T-helper 1 cell treated with Interleukin-12 subunit alpha and Interleukin-12 subunit beta and Interleukin-4 antibody, amounts not matched to agents 30 μg/mL and 1 μg/mL, for 36 hours (primary cell): Measurements from ENCODE around the gene EVC.

Source experiments
- H3K27ac Mint-ChIP-seq: one replicate; pipeline ENCODE4 v1.8.0; 2021; ENCODE audit warnings: mild to moderate bottlenecking, mixed read lengths
- H3K27me3 Mint-ChIP-seq: one replicate; pipeline ENCODE4 v1.8.0; 2021; ENCODE audit warnings: low read depth, mixed read lengths
- H3K36me3 Mint-ChIP-seq: one replicate; pipeline ENCODE4 v1.8.0; 2021; ENCODE audit warnings: low read depth, mixed read lengths
- H3K4me1 Mint-ChIP-seq: one replicate; pipeline ENCODE4 v1.8.0; 2021; ENCODE audit warnings: low read depth, mixed read lengths
- H3K4me3 Mint-ChIP-seq: one replicate; pipeline ENCODE4 v1.8.0; 2021; ENCODE audit warnings: mild to moderate bottlenecking, moderate library complexity, mixed read lengths
- H3K9me3 Mint-ChIP-seq: one replicate; pipeline ENCODE4 v1.8.0; 2021; ENCODE audit warnings: mixed read lengths

Gene EVC

GRCh38 chr4:5790546-5790857 lies 79.5 kb downstream of the EVC start:
- Mint-ChIP-seq H3K27me3 (no peaks in the 10 kb centered on the region), H3K9me3 (no peaks in the 10 kb centered on the region), H3K36me3 (no peaks in the 10 kb centered on the region), H3K27ac (no peak overlapping the region), H3K4me3 (no peak overlapping the region), H3K4me1 (no peaks in the 10 kb centered on the region)

DNA sequence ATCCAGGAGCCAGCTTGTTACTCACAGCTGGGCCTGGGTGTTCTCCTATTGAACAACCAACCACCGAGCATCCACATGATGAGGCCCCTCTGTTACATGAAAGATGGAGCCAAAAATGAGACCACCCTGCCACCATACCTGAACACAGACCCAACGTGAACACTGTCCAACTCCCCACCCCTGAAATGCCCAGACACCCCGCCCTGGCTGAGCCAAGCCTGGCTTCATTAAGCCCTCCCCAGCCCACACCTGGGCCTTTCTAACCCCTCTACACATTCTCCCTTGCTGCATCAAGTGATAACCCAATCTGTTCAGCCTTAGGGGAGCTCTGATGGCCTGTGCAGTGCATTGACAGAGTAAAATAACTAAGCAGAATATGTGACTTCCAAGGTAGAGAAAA lies 80.7 kb downstream of the EVC start:
- H3K27ac Mint-ChIP-seq, result no peak overlapping the region
- no peaks in the 10 kb centered on the region for H3K36me3 Mint-ChIP-seq
- H3K4me3 Mint-ChIP-seq, result no peak overlapping the region
- no peaks in the 10 kb centered on the region for H3K9me3 Mint-ChIP-seq
- H3K27me3 Mint-ChIP-seq, result no peaks in the 10 kb centered on the region
- no peaks in the 10 kb centered on the region for H3K4me1 Mint-ChIP-seq

DNA sequence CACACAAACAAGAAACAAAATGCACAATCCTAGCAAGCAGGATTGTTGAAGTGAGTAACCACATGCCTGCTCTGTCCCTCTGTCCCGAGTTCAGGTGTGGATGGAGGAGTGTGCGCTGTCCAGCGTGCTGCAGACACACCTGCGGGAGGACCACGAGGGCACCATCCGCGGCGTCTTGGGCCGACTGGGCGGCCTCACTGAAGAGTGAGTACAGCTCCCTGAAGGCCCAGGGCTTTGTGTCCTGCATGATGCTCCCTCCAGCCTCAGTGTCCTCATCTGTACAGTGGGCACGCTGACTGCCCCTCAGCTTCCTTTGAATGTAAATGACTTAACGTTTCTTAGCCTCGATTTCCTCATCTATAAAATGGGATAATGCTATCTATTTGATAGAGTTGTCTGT lies 82.5 kb downstream of the EVC start:
- Mint-ChIP-seq H3K9me3 (no peaks in the 10 kb centered on the region), H3K4me1 (no peaks in the 10 kb centered on the region), H3K36me3 (no peaks in the 10 kb centered on the region), H3K27me3 (no peaks in the 10 kb centered on the region), H3K4me3 (no peak overlapping the region), H3K27ac (no peak overlapping the region)

GRCh38 chr4:5795580-5795979 lies 84.6 kb downstream of the EVC start:
- Mint-ChIP-seq H3K36me3 (no peaks in the 10 kb centered on the region), H3K4me3 (no peak overlapping the region), H3K4me1 (no peaks in the 10 kb centered on the region), H3K9me3 (no peaks in the 10 kb centered on the region), H3K27me3 (no peaks in the 10 kb centered on the region), H3K27ac (no peak overlapping the region)

DNA sequence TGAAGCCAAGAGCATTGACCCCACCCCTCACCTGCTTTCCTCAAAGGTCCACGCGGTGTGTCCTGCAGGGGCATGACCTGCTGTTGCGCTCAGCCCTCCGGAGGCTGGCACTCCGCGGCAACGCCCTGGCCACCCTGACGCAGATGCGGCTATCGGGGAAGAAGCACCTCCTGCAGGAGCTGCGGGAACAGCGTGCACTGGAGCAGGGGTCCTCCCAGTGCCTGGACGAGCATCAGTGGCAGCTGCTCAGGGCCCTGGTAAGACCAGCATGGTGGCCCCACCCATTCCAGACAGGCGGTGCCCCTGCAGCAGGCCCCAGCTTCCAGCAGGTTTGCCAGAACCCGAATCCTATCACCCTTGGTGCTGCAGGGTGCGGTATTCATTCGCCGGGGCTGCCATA lies 86.0 kb downstream of the EVC start:
- no peak overlapping the region for H3K4me3 Mint-ChIP-seq
- H3K9me3 Mint-ChIP-seq, result no peaks in the 10 kb centered on the region
- no peaks in the 10 kb centered on the region for H3K36me3 Mint-ChIP-seq
- H3K27ac Mint-ChIP-seq, result no peak overlapping the region
- no peaks in the 10 kb centered on the region for H3K27me3 Mint-ChIP-seq
- H3K4me1 Mint-ChIP-seq, result no peaks in the 10 kb centered on the region

DNA sequence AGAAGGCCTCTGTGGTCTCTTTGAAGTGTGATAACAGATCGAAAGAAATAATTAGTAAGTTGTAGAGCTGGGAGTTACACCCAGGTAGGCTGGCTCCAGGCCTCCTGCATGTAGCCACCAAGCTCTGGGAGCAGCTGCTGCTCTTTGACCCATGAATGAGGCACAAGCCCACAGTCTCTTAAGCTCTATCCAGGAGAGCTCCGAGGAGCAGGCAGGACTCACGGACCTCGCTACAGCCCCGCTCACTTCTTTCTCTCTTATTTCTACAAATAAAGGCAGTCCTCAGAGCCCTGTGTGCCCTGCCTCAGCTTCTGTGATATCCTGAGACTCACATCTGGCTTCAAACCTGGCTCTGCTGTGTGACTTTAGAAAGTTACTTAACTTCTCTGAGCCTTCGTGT lies 86.9 kb downstream of the EVC start:
- no peaks in the 10 kb centered on the region for H3K4me1 Mint-ChIP-seq
- no peaks in the 10 kb centered on the region for H3K36me3 Mint-ChIP-seq
- H3K27ac Mint-ChIP-seq, result no peak overlapping the region
- no peaks in the 10 kb centered on the region for H3K27me3 Mint-ChIP-seq
- no peaks in the 10 kb centered on the region for H3K9me3 Mint-ChIP-seq
- H3K4me3 Mint-ChIP-seq, result no peak overlapping the region

DNA sequence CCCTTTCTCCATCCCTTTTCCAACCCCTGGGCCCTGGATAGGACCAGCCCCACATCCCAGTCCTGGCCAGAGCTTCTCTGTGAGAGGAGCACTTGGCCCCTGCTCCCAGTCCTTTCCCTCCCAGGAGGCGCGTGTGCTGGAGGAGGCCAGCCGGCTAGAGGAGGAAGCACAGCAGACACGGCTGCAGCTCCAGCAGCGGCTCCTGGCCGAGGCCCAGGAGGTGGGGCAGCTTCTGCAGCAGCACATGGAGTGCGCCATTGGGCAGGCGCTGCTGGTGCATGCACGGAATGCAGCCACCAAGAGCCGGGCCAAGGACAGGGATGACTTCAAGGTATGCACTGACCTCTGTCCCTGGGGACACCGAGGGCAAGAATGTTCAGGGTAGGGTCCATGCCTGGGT lies 87.5 kb downstream of the EVC start:
- Mint-ChIP-seq H3K36me3 (no peaks in the 10 kb centered on the region), H3K27me3 (no peaks in the 10 kb centered on the region), H3K4me1 (no peaks in the 10 kb centered on the region), H3K4me3 (no peak overlapping the region), H3K9me3 (no peaks in the 10 kb centered on the region), H3K27ac (no peak overlapping the region)

- no peaks in the 10 kb centered on the region for H3K4me1 Mint-ChIP-seq
- no peaks in the 10 kb centered on the region for H3K36me3 Mint-ChIP-seq
- no peak overlapping the region for H3K4me3 Mint-ChIP-seq
- no peak overlapping the region for H3K27ac Mint-ChIP-seq
- H3K9me3 Mint-ChIP-seq, result no peaks in the 10 kb centered on the region
- H3K27me3 Mint-ChIP-seq, result no peaks in the 10 kb centered on the region
Measured at GRCh38 chr4:5798946-5799345, 87.9 kb downstream of the EVC start.

DNA sequence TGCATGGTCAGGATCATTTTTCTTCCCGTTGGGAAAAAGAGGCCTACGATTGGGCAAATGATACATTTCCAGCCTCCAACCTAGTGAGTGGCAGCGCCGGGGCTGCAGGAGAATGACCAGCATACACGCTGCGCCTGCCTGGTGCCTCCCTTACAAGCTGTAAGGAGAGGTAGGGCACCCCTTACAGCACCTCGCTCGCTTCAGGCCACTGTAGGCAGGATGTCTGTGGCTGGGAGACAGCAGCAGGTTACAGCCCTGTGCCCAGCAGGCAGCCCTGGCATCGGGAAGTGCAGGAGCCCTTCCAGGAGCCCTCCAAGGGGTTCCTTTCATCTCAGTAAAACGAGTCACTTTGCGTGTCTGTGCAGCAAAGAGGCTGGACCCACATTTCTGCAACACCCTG lies 88.4 kb downstream of the EVC start:
- H3K4me3 Mint-ChIP-seq, result no peak overlapping the region
- H3K4me1 Mint-ChIP-seq, result no peaks in the 10 kb centered on the region
- no peaks in the 10 kb centered on the region for H3K9me3 Mint-ChIP-seq
- no peaks in the 10 kb centered on the region for H3K27me3 Mint-ChIP-seq
- H3K27ac Mint-ChIP-seq, result no peak overlapping the region
- no peaks in the 10 kb centered on the region for H3K36me3 Mint-ChIP-seq

DNA sequence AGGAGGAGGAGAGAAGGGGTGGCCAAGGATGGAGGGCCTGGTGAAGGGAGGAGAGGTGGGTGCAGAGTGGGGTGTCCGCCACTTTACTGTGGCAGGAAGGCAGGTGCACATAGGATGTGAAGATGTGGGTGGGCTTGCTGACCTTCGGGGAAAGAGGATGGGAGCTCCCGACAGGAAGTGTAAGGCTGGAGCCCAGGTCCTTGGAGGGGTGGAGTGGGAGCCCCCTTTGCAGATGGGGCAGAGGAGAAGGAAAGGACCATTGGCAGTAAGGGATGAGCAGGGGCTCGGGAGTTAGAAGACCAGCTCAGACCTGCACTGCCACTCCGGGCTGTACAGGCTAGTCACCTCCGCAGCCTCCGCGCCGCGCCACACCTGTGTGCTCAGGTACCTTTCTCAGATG lies 89.5 kb downstream of the EVC start:
- Mint-ChIP-seq H3K27ac (no peak overlapping the region), H3K27me3 (no peaks in the 10 kb centered on the region)

GRCh38 chr4:5801696-5802095 lies 90.7 kb downstream of the EVC start:
- Mint-ChIP-seq H3K36me3 (no peaks in the 10 kb centered on the region), H3K27me3 (no peaks in the 10 kb centered on the region), H3K27ac (no peak overlapping the region), H3K9me3 (no peaks in the 10 kb centered on the region), H3K4me3 (no peak overlapping the region), H3K4me1 (no peaks in the 10 kb centered on the region)

More for the DNA sequence above, 89.5 kb downstream of the EVC start:
- no peaks in the 10 kb centered on the region for H3K4me1 Mint-ChIP-seq
- H3K9me3 Mint-ChIP-seq, result no peaks in the 10 kb centered on the region
- H3K36me3 Mint-ChIP-seq, result no peaks in the 10 kb centered on the region
- H3K4me3 Mint-ChIP-seq, result no peak overlapping the region

DNA sequence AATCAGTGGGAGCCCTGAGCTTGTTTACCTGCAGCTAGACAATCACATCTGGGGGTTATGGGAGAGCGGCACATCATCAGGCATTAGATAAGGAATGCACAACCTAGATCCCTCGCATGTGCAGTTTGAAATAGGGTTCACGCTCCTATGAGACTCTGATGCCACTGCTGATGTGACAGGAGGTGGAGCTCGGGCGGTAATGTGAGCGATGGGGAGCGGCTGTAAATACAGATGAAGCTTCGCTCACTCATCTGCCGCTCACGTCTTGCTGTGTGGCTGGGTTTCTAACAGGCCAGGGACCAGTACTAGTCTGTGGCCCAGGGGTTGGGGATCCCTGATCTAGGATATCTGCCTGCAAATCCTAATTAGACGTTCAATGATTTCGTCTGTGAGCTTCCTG lies 91.6 kb downstream of the EVC start:
- H3K27me3 Mint-ChIP-seq, result no peaks in the 10 kb centered on the region
- H3K4me1 Mint-ChIP-seq, result no peaks in the 10 kb centered on the region
- H3K4me3 Mint-ChIP-seq, result no peak overlapping the region
- no peaks in the 10 kb centered on the region for H3K9me3 Mint-ChIP-seq
- no peaks in the 10 kb centered on the region for H3K36me3 Mint-ChIP-seq
- no peak overlapping the region for H3K27ac Mint-ChIP-seq

DNA sequence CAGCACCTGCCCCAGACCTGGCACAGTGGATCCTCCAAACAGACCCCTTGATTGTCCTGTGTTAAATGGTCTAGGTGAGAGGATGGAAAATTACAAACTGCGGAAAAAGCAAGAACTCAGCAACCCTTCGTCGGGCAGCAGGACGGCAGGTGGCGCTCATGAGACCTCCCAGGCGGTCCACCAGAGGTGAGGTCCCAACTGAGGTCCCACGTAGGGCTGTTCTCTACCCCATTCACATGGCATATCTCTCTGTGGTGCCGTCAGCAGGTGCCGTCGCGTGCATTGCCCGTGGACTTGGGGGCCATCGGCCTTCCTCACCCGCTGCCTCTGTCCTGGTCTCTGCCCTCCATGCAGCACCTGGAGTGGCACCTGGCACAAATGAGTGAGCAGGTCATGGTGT lies 93.7 kb downstream of the EVC start:
- H3K4me3 Mint-ChIP-seq, result no peak overlapping the region
- H3K27me3 Mint-ChIP-seq, result no peaks in the 10 kb centered on the region
- H3K4me1 Mint-ChIP-seq, result no peaks in the 10 kb centered on the region
- no peaks in the 10 kb centered on the region for H3K9me3 Mint-ChIP-seq
- H3K27ac Mint-ChIP-seq, result no peak overlapping the region
- H3K36me3 Mint-ChIP-seq, result no peaks in the 10 kb centered on the region

DNA sequence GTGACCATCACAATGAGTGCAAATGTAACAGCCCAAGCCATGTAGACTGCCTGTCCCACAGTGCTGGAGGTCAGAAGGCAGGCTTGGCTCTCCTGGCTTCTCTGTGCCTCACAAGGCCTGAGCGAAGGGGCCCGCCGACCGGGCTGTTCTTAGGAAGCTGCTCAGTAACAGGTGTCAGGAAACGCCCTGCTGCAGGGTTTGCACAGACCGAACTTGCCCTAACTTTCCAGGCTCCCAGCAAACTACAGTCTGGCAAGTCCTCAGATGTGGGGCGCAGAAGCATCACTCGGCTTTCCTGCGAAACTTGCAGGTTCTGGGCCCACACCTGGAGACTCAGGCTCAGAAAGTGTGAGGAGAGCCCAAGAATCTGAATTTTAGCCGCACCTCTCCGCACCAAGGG lies 94.3 kb downstream of the EVC start:
- no peak overlapping the region for H3K4me3 Mint-ChIP-seq
- H3K27me3 Mint-ChIP-seq, result no peaks in the 10 kb centered on the region
- H3K9me3 Mint-ChIP-seq, result no peaks in the 10 kb centered on the region
- H3K4me1 Mint-ChIP-seq, result no peaks in the 10 kb centered on the region
- no peak overlapping the region for H3K27ac Mint-ChIP-seq
- no peaks in the 10 kb centered on the region for H3K36me3 Mint-ChIP-seq

DNA sequence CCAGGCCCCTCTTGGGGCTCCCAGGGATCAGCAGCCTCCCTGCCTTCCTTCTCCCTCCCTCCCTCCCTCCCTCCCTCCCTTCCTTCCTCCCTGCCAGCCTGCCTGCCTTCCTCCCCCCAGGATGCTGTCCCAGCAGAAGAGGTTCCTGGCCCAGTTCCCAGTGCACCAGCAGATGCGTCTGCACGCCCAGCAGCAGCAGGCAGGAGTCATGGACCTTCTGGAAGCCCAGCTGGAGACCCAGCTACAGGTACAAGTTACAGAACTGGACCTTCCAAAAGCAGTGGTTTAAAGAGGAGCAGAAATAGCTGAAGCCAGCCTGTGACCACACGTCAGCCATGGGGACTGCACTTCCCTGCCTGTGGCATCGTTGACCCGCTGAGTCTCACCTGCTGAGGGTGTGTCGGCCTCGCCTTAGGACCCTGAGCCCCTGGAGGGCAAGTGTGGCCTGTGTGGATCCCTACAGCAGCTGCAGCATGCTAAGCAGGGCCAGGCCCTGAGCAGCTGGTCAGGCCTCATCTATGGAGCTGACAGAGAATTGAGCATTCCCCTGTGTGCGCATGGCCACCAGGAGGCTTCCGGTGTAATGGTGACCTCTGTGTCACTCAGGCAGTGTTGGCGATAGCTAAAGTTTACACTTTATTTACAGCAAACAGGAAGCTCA lies 97.2 kb downstream of the EVC start:
- Mint-ChIP-seq H3K36me3 (no peaks in the 10 kb centered on the region), H3K4me1 (no peaks in the 10 kb centered on the region)

DNA sequence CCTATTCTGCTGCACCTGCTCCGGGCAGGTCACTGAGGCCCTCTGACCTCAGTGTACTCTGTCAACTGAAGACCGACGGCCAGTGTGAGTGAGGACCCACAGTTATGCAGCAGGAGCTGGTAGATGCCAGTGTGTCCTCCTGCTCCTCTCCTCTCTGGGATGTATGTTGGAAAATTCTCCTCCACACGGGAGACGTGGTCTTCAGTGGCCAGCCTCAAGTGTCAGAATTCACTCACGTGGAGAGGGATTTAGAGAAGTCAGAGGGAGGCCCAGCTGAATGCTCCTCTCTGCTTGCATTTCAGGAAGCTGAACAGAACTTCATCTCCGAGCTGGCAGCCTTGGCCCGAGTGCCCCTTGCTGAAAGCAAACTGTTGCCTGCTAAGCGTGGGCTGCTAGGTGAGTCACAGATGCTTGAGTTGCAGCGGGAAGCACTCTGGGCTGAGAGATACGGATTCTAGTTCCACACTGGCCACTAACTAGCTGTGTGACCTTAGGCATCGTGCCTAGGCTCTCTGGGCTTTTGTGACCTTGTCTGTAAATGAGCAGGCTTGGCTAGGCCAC lies 98.3 kb downstream of the EVC start:
- Mint-ChIP-seq H3K9me3 (no peaks in the 10 kb centered on the region), H3K27me3 (no peaks in the 10 kb centered on the region), H3K4me3 (no peak overlapping the region), H3K27ac (no peak overlapping the region), H3K36me3 (no peaks in the 10 kb centered on the region), H3K4me1 (no peaks in the 10 kb centered on the region)

More for the DNA sequence above, 97.2 kb downstream of the EVC start:
- no peaks in the 10 kb centered on the region for H3K27me3 Mint-ChIP-seq
- no peak overlapping the region for H3K4me3 Mint-ChIP-seq
- H3K9me3 Mint-ChIP-seq, result no peaks in the 10 kb centered on the region
- no peak overlapping the region for H3K27ac Mint-ChIP-seq
